HepG2 (cell line): ENCODE measurements around the gene B3GNT2. TPM values are rescaled to one million over a fixed set of nuclear protein-coding genes. Genes with fewer than 3 reads are reported as not detected.

Experiments
- CBX1 ChIP-seq: IDR thresholded peaks from one replicate; pipeline ENCODE4 v1.6.1; 2016; ENCODE audit warnings: antibody characterized with exemption, low read depth
- DMAP1 ChIP-seq: IDR thresholded peaks from 2 replicates; pipeline ENCODE4 v1.6.1; 2016
- ELF4 ChIP-seq: sonication (generic); formaldehyde crosslinking; IDR thresholded peaks from 2 replicates; pipeline ENCODE4 v1.5.0; 2020; ENCODE audit warnings: missing genetic modification reagents, mild to moderate bottlenecking, moderate library complexity, borderline replicate concordance
- ETV5 ChIP-seq: IDR thresholded peaks from 2 replicates; pipeline ENCODE4 v1.6.1; 2018; ENCODE audit warnings: missing biosample characterization, missing genetic modification reagents, inconsistent platforms, borderline replicate concordance
- GLI4 ChIP-seq: sonication (generic); formaldehyde crosslinking; IDR thresholded peaks from 2 replicates; pipeline ENCODE4 v1.5.1; 2020; ENCODE audit warnings: missing genetic modification reagents, mild to moderate bottlenecking, moderate library complexity, borderline replicate concordance
- KDM4B ChIP-seq: sonication (generic); formaldehyde crosslinking; IDR thresholded peaks from 2 replicates; pipeline ENCODE4 v1.4.0; 2020; ENCODE audit warnings: missing genetic modification reagents
- KLF15 ChIP-seq: sonication (generic); formaldehyde crosslinking; IDR thresholded peaks from 2 replicates; pipeline ENCODE4 v1.8.1; 2023; ENCODE audit warnings: borderline replicate concordance, mild to moderate bottlenecking, inconsistent platforms, missing genetic modification reagents, mixed read lengths
- KLF6 ChIP-seq: IDR thresholded peaks from 2 replicates; pipeline ENCODE4 v1.8.0; 2016; ENCODE audit warnings: missing biosample characterization, missing genetic modification reagents
- NCOA5 ChIP-seq: sonication (generic); formaldehyde crosslinking; IDR thresholded peaks from 2 replicates; pipeline ENCODE4 v1.4.0; 2020; ENCODE audit warnings: missing genetic modification reagents
- NFKB2 ChIP-seq: sonication (generic); formaldehyde crosslinking; IDR thresholded peaks from 2 replicates; pipeline ENCODE4 v1.4.0; 2020; ENCODE audit warnings: missing genetic modification reagents, borderline replicate concordance
- PAX8 ChIP-seq: sonication (generic); formaldehyde crosslinking; IDR thresholded peaks from 2 replicates; pipeline ENCODE4 v1.8.0; 2022; ENCODE audit warnings: mild to moderate bottlenecking, missing genetic modification reagents, borderline replicate concordance
- RARA ChIP-seq: IDR thresholded peaks from 2 replicates; pipeline ENCODE4 v1.6.1; 2016; ENCODE audit warnings: missing genetic modification reagents, missing compliant biosample characterization
- RORA ChIP-seq: sonication (generic); formaldehyde crosslinking; IDR thresholded peaks from 2 replicates; pipeline ENCODE4 v1.5.0; 2020; ENCODE audit warnings: mild to moderate bottlenecking, missing genetic modification reagents, moderate library complexity
- SP5 ChIP-seq: IDR thresholded peaks from 2 replicates; pipeline ENCODE4 v1.6.1; 2016; ENCODE audit warnings: low read depth, borderline replicate concordance
- YEATS2 ChIP-seq: sonication (generic); formaldehyde crosslinking; IDR thresholded peaks from 2 replicates; pipeline ENCODE4 v1.4.0; 2020; ENCODE audit warnings: missing genetic modification reagents, borderline replicate concordance
- YEATS4 ChIP-seq: sonication (generic); formaldehyde crosslinking; IDR thresholded peaks from 2 replicates; pipeline ENCODE4 v1.4.0; 2020; ENCODE audit warnings: missing genetic modification reagents, borderline replicate concordance
- ZFP90 ChIP-seq: sonication (generic); formaldehyde crosslinking; IDR thresholded peaks from 2 replicates; pipeline ENCODE4 v1.8.0; 2022; ENCODE audit warnings: missing genetic modification reagents, mild to moderate bottlenecking, inconsistent platforms, borderline replicate concordance
- ZFX ChIP-seq: sonication (generic); formaldehyde crosslinking; IDR thresholded peaks from 2 replicates; pipeline ENCODE4 v1.4.0; 2020; ENCODE audit warnings: mild to moderate bottlenecking, low read depth, missing genetic modification reagents, moderate library complexity
- ZKSCAN1 ChIP-seq: fragments of 150-350 bp; IDR thresholded peaks from 2 replicates; pipeline ENCODE4 v1.6.1; 2014; ENCODE audit warnings: low read length
- ZNF224 ChIP-seq: sonication (generic); formaldehyde crosslinking; IDR thresholded peaks from 2 replicates; pipeline ENCODE4 v1.5.0; 2020; ENCODE audit warnings: mild to moderate bottlenecking, missing genetic modification reagents
- ZNF441 ChIP-seq: sonication (generic); formaldehyde crosslinking; IDR thresholded peaks from 2 replicates; pipeline ENCODE4 v1.7.0; 2021; ENCODE audit warnings: missing genetic modification reagents, borderline replicate concordance
- ZNF674 ChIP-seq: sonication (generic); formaldehyde crosslinking; IDR thresholded peaks from 2 replicates; pipeline ENCODE4 v1.5.0; 2020; ENCODE audit warnings: low read depth, mild to moderate bottlenecking, missing genetic modification reagents
- ZSCAN21 ChIP-seq: sonication (generic); formaldehyde crosslinking; IDR thresholded peaks from 2 replicates; pipeline ENCODE4 v1.8.0; 2022; ENCODE audit warnings: mild to moderate bottlenecking, missing genetic modification reagents, moderate library complexity, borderline replicate concordance
- polyA plus RNA-seq, 8 experiments: library from polyadenylated mRNA; depleted of rRNA in 3 of 8; stranded (reverse) in 7 of 8; unstranded in 1 of 8; fragments of >200 nt; fragmentation: Illumina TruSeq in 4 of 8; extraction: Trizol in 4 of 8; gene quantifications; 2 replicates each; pipeline versions ENCODE4 v1.2.1 to v1.2.3, GENCODE V29; 2011 to 2016; ENCODE audit warnings: low read depth in 4 of 8, missing spikeins in 1 of 8, mixed read lengths in 1 of 8; ENCODE audit not compliant: insufficient read depth in 1 of 8
- total RNA-seq, 5 experiments: library from RNA; depleted of rRNA; stranded (reverse); fragments of >200 nt; fragmentation: Illumina TruSeq; extraction: Trizol; gene quantifications; 2 replicates each; pipeline ENCODE4 v1.2.3, GENCODE V29; 2016; ENCODE audit warnings: low read depth in 1 of 5
- TF ChIP-seq, protein P1 (sequence below): sonication (generic); formaldehyde crosslinking; IDR thresholded peaks from 2 replicates; pipeline ENCODE4 v1.8.0; 2022; ENCODE audit warnings: missing genetic modification reagents, mild to moderate bottlenecking, moderate library complexity, borderline replicate concordance
- TF ChIP-seq, protein P2 (sequence below): sonication (generic); formaldehyde crosslinking; IDR thresholded peaks from 2 replicates; pipeline ENCODE4 v1.5.0; 2020; ENCODE audit warnings: missing genetic modification reagents
- TF ChIP-seq, protein P3 (sequence below): sonication (generic); formaldehyde crosslinking; conservative IDR thresholded peaks from 2 replicates; pipeline ENCODE4 v1.8.0; 2022; ENCODE audit warnings: missing genetic modification reagents

B3GNT2 gene
- total and polyA plus RNA-seq, 2 of the 13 experiments (the other 11 are each of a cell fraction or from before 2014, with no cell fraction given): 26.3 to 28.5 TPM

- TF ChIP-seq NFKB2 (CRISPR knock-in tag) (0 out of 2 replicates have a peak, but pooled peaks have one; percentile 68), YEATS2 (CRISPR knock-in tag) (peak; percentile 48; the same call in 1 of the 2 replicates), SP5 (CRISPR knock-in tag) (peak; percentile 72), ZKSCAN1 (no peak), KDM4B (CRISPR knock-in tag) (no peak), KLF6 (peak; percentile 97), DMAP1 (CRISPR knock-in tag) (peak; percentile 78), GLI4 (0 out of 2 replicates have a peak, but pooled peaks have one; percentile 55), ZNF441 (CRISPR knock-in tag) (no peak; the same call in 1 of the 2 replicates), CBX1 (no peak), ZSCAN21 (peak; percentile 37; the same call in 1 of the 2 replicates), ZFX (peak; percentile 58), RARA (CRISPR knock-in tag) (peak; percentile 79), YEATS4 (CRISPR knock-in tag) (peak; percentile 71), RORA (no peak), KLF15 (no peak), ETV5 (peak; percentile 56; the same call in 1 of the 2 replicates), NCOA5 (CRISPR knock-in tag) (no peak), ELF4 (no peak; the same call in 1 of the 2 replicates), PAX8 (CRISPR knock-in tag) (0 out of 2 replicates have a peak, but pooled peaks have one; percentile 22), ZNF674 (CRISPR knock-in tag) (no peak), ZNF224 (CRISPR knock-in tag) (0 out of 2 replicates have a peak, but pooled peaks have one; percentile 67), ZFP90 (0 out of 2 replicates have a peak, but pooled peaks have one; percentile 15)
- TF ChIP-seq, protein P1, sequence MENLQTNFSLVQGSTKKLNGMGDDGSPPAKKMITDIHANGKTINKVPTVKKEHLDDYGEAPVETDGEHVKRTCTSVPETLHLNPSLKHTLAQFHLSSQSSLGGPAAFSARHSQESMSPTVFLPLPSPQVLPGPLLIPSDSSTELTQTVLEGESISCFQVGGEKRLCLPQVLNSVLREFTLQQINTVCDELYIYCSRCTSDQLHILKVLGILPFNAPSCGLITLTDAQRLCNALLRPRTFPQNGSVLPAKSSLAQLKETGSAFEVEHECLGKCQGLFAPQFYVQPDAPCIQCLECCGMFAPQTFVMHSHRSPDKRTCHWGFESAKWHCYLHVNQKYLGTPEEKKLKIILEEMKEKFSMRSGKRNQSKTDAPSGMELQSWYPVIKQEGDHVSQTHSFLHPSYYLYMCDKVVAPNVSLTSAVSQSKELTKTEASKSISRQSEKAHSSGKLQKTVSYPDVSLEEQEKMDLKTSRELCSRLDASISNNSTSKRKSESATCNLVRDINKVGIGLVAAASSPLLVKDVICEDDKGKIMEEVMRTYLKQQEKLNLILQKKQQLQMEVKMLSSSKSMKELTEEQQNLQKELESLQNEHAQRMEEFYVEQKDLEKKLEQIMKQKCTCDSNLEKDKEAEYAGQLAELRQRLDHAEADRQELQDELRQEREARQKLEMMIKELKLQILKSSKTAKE (CRISPR knock-in tag): no peak
- TF ChIP-seq, protein P2, sequence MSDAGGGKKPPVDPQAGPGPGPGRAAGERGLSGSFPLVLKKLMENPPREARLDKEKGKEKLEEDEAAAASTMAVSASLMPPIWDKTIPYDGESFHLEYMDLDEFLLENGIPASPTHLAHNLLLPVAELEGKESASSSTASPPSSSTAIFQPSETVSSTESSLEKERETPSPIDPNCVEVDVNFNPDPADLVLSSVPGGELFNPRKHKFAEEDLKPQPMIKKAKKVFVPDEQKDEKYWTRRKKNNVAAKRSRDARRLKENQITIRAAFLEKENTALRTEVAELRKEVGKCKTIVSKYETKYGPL (CRISPR knock-in tag): no peak
- TF ChIP-seq, protein P3, sequence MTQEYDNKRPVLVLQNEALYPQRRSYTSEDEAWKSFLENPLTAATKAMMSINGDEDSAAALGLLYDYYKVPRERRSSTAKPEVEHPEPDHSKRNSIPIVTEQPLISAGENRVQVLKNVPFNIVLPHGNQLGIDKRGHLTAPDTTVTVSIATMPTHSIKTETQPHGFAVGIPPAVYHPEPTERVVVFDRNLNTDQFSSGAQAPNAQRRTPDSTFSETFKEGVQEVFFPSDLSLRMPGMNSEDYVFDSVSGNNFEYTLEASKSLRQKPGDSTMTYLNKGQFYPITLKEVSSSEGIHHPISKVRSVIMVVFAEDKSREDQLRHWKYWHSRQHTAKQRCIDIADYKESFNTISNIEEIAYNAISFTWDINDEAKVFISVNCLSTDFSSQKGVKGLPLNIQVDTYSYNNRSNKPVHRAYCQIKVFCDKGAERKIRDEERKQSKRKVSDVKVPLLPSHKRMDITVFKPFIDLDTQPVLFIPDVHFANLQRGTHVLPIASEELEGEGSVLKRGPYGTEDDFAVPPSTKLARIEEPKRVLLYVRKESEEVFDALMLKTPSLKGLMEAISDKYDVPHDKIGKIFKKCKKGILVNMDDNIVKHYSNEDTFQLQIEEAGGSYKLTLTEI (CRISPR knock-in tag): no peak
Measured at GRCh38 chr2:62194558-62195420, 1.1 kb upstream of the B3GNT2 start (continued).
